Mesendoderm (in vitro differentiated cells): Measurements from ENCODE around the gene MLC1.

Source experiments
- DNase-seq: peaks from one replicate; pipeline ENCODE4 v3.0.0; 2013
- H2AK5ac ChIP-seq: 2 replicates; pipeline ENCODE4 v1.6.1; 2013; ENCODE audit warnings: low read length, inconsistent platforms
- H2BK120ac ChIP-seq: 2 replicates; pipeline ENCODE4 v1.6.1; 2013; ENCODE audit warnings: low read depth, mild to moderate bottlenecking, low read length, moderate library complexity, mixed read lengths
- H2BK15ac ChIP-seq: replicated peaks from 2 replicates; pipeline ENCODE4 v1.6.1; 2013; ENCODE audit warnings: low read depth, mild to moderate bottlenecking, moderate library complexity
- H2BK5ac ChIP-seq: 2 replicates; pipeline ENCODE4 v1.6.1; 2013; ENCODE audit warnings: low read length, inconsistent platforms
- H3K18ac ChIP-seq: 2 replicates; pipeline ENCODE4 v1.6.1; 2013; ENCODE audit warnings: mild to moderate bottlenecking, low read length, mixed read lengths
- H3K23ac ChIP-seq: one replicate; pipeline ENCODE4 v1.6.1; 2013; ENCODE audit warnings: low read length
- H3K27ac ChIP-seq: 2 replicates; pipeline ENCODE4 v1.5.1; 2013; ENCODE audit warnings: low read depth, mild to moderate bottlenecking, inconsistent platforms, low read length, moderate library complexity
- H3K27me3 ChIP-seq: 2 replicates; pipeline ENCODE4 v1.6.1; 2013; ENCODE audit warnings: low read length, control low read depth, mild to moderate bottlenecking, inconsistent platforms; ENCODE audit not compliant: insufficient read depth, poor library complexity
- H3K36me3 ChIP-seq: 2 replicates; pipeline ENCODE4 v1.6.1; 2013; ENCODE audit warnings: low read length, inconsistent platforms; ENCODE audit not compliant: control insufficient read depth, insufficient read depth
- H3K4ac ChIP-seq: one replicate; pipeline ENCODE4 v1.6.1; 2013; ENCODE audit warnings: low read depth, mild to moderate bottlenecking, low read length, moderate library complexity
- H3K4me1 ChIP-seq: 2 replicates; pipeline ENCODE4 v1.6.1; 2013; ENCODE audit warnings: low read depth, low read length, inconsistent platforms; ENCODE audit not compliant: control insufficient read depth
- H3K4me2 ChIP-seq: 2 replicates; pipeline ENCODE4 v1.6.1; 2013; ENCODE audit warnings: low read length
- H3K4me3 ChIP-seq: 2 replicates; pipeline ENCODE4 v1.5.1; 2013; ENCODE audit warnings: mild to moderate bottlenecking, low read length
- H3K56ac ChIP-seq: one replicate; pipeline ENCODE4 v1.6.1; 2013; ENCODE audit warnings: low read length
- H3K79me1 ChIP-seq: 2 replicates; pipeline ENCODE4 v1.6.1; 2013; ENCODE audit warnings: low read length, inconsistent platforms
- H3K79me2 ChIP-seq: 2 replicates; pipeline ENCODE4 v1.6.1; 2013; ENCODE audit warnings: mild to moderate bottlenecking, low read length; ENCODE audit not compliant: control insufficient read depth, insufficient read depth
- H3K9ac ChIP-seq: 2 replicates; pipeline ENCODE4 v1.6.1; 2013; ENCODE audit warnings: low read length, inconsistent platforms
- H4K5ac ChIP-seq: one replicate; pipeline ENCODE4 v1.6.1; 2013; ENCODE audit warnings: low read length
- H4K8ac ChIP-seq: one replicate; pipeline ENCODE4 v1.6.1; 2013; ENCODE audit warnings: low read depth, mild to moderate bottlenecking, control low read depth, low read length, moderate library complexity
- WGBS: extraction: QIAGEN DNeasy Blood & Tissue Kit; methylation state at CpG from one replicate; pipeline ENCODE4 v1.1.7; 2013; ENCODE audit warnings: low lambda C conversion rate, missing lambda C conversion rate; ENCODE audit not compliant: insufficient coverage; ENCODE audit errors: extremely low coverage; 5-methylcytosine and 5-hydroxymethylcytosine counted together

The MLC1 gene

DNA sequence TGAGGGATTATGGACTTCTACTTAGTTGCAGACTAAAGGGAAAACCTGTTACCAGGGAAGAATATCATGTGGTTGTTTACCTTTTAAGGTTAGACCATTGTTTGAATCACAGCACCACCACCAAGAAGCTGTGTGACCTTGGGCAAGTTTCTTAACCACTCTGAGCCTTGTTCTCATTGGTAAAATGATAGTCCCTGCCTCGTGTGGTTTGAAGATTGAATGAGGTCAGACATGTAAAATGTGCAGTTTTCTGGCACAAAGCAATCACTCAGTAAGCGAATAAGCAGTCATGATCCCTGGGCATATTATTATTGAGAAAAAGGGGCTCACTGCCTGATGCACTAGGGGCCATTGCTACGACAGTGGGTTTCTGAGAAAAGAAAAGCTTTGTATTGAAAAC is 32.9 kb upstream of the MLC1 start:
- Histone ChIP-seq H3K23ac (no peak overlapping the region), H3K4me3 (no peak overlapping the region), H4K8ac (no peak overlapping the region), H3K9ac (no peak overlapping the region), H3K56ac (no peak overlapping the region), H3K36me3 (no peaks in the 10 kb centered on the region), H3K18ac (no peak overlapping the region), H2BK5ac (no peak overlapping the region), H3K79me2 (no peaks in the 10 kb centered on the region), H2BK15ac (no peak overlapping the region), H3K27me3 (no peaks in the 10 kb centered on the region), H4K5ac (no peak overlapping the region), H3K27ac (no peak overlapping the region), H3K4me2 (no peak overlapping the region), H2BK120ac (no peak overlapping the region), H2AK5ac (no peak overlapping the region), H3K79me1 (no peaks in the 10 kb centered on the region), H3K4ac (no peak overlapping the region), H3K4me1 (no peaks in the 10 kb centered on the region)
- no CpG with 5 or more reads among the region's 3 CpGs for WGBS
- no peak for DNase-seq

DNA sequence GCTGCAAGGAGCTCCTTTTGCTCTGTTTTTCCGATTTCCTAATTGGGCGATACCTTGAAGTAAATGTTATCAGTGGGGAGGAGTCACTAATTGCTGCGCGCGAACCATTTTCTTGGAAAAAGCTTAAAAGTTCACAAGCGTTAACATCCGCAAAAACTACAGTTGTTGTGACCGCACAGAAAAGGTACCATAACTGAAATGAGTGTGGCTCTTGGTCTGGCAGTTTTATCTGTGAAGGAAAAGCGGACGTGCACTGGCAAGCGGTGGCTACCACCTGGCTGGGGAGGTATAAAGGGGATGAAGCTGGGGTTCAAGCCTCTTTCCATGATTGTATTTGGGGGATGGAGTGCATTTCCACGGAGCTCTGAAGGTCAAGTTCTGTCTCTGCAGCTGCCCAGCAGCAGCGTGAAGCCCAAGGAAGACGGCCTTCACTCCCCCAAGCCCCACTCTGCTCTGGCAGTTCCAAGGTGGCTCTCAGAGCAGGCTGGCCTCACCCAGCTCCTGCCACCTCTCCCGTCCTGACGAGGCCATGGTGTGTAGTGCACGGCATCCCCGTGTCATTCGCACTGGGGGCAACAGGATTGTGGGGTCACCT is 32.0 kb upstream of the MLC1 start:
- Histone ChIP-seq H4K8ac (no peak overlapping the region), H3K4me2 (no peak overlapping the region), H2BK120ac (no peak overlapping the region), H3K36me3 (no peaks in the 10 kb centered on the region), H3K79me2 (no peaks in the 10 kb centered on the region), H3K27ac (no peak overlapping the region), H3K27me3 (no peaks in the 10 kb centered on the region), H2BK5ac (no peak overlapping the region), H3K4ac (no peak overlapping the region), H3K4me3 (no peak overlapping the region), H3K18ac (no peak overlapping the region), H3K23ac (no peak overlapping the region), H3K9ac (no peak overlapping the region), H3K79me1 (no peaks in the 10 kb centered on the region), H3K56ac (no peak overlapping the region), H2AK5ac (no peak overlapping the region), H3K4me1 (no peaks in the 10 kb centered on the region), H2BK15ac (no peak overlapping the region), H4K5ac (no peak overlapping the region)
- no peak for DNase-seq
- WGBS, result no CpG with 5 or more reads among the region's 19 CpGs

DNA sequence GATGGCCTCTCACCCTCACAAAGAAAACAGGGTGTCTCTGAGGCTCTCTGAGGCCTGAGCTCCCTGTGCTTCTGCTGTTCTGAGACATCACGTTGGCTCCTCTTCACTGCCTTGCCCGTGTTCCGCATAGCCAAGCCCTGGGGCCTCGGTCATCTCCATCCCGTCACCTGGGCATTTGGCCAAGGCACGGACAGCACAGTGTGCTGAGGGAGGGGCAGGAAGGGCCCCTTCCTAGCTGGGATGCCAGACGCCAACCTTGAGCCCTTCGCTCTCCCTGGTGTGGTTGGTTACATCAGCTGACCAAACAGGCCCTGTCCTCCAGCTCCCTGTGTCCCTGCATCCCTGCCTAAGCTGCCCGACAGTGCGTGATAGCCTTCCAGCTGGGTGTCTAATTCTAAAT is 30.5 kb upstream of the MLC1 start:
- Histone ChIP-seq H3K27me3 (no peaks in the 10 kb centered on the region), H2BK120ac (no peak overlapping the region), H4K8ac (no peak overlapping the region), H3K4ac (no peak overlapping the region), H4K5ac (no peak overlapping the region), H2BK15ac (no peak overlapping the region), H3K18ac (no peak overlapping the region), H3K23ac (no peak overlapping the region), H3K4me3 (no peak overlapping the region), H3K9ac (no peak overlapping the region), H3K79me1 (no peaks in the 10 kb centered on the region), H2BK5ac (no peak overlapping the region), H2AK5ac (no peak overlapping the region), H3K56ac (no peak overlapping the region), H3K27ac (no peak overlapping the region), H3K36me3 (no peaks in the 10 kb centered on the region), H3K4me1 (no peaks in the 10 kb centered on the region), H3K79me2 (no peaks in the 10 kb centered on the region), H3K4me2 (no peak overlapping the region)
- DNase-seq, result no peak
- WGBS, result no CpG with 5 or more reads among the region's 10 CpGs

DNA sequence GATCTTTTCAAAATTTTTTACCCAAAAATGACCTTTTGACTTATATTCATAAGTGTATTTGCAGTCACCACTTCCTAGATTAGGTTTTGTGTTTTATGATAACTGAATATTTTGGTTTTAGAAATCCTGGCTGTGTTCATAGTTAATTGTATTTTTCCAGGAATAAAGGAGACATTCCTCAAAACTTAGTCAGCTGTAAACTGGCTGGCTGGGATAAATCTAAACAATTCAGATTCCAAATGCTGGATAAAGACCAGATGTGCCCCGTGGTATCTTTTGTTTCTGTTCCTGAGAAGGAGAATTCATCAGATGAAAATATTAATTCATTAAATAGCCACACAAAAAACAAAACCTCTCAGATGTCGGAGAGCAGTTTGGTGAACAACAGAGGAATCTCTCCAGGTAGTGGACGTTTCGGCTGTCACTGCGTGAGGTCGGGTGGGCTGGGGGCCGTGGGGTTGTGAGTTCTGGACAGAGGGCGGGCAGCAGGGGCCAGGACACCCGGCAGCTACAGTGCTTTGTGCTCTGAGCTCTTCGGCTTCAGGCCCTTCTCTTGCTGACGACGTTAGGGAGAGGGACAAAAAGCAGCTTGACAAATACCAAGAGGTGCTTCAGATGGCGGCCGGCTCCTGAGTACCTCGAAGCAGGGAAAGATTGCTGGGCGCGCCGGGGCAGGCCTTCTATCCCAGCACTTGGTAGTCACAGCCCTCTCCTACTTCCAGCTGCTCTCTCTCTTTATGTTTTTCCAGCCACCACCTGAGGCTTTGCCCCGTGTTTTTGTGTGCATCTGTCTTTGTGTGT is 29.2 kb upstream of the MLC1 start:
- no peak overlapping the region for H2BK15ac ChIP-seq
- no peaks in the 10 kb centered on the region for H3K36me3 ChIP-seq
- H3K4me1 ChIP-seq, result no peaks in the 10 kb centered on the region
- H2AK5ac ChIP-seq, result no peak overlapping the region
- H3K4me2 ChIP-seq, result no peak overlapping the region
- H4K5ac ChIP-seq, result no peak overlapping the region
- H3K56ac ChIP-seq, result no peak overlapping the region
- H3K4me3 ChIP-seq, result no peak overlapping the region
- H4K8ac ChIP-seq, result no peak overlapping the region
- no CpG with 5 or more reads among the region's 19 CpGs for WGBS
- no peak overlapping the region for H2BK120ac ChIP-seq
- no peak overlapping the region for H3K4ac ChIP-seq
- no peaks in the 10 kb centered on the region for H3K79me1 ChIP-seq
- H3K23ac ChIP-seq, result no peak overlapping the region
- H3K27me3 ChIP-seq, result no peaks in the 10 kb centered on the region
- H3K18ac ChIP-seq, result no peak overlapping the region
- H2BK5ac ChIP-seq, result no peak overlapping the region
- no peaks in the 10 kb centered on the region for H3K79me2 ChIP-seq
- H3K9ac ChIP-seq, result no peak overlapping the region
- no peak for DNase-seq
- no peak overlapping the region for H3K27ac ChIP-seq

DNA sequence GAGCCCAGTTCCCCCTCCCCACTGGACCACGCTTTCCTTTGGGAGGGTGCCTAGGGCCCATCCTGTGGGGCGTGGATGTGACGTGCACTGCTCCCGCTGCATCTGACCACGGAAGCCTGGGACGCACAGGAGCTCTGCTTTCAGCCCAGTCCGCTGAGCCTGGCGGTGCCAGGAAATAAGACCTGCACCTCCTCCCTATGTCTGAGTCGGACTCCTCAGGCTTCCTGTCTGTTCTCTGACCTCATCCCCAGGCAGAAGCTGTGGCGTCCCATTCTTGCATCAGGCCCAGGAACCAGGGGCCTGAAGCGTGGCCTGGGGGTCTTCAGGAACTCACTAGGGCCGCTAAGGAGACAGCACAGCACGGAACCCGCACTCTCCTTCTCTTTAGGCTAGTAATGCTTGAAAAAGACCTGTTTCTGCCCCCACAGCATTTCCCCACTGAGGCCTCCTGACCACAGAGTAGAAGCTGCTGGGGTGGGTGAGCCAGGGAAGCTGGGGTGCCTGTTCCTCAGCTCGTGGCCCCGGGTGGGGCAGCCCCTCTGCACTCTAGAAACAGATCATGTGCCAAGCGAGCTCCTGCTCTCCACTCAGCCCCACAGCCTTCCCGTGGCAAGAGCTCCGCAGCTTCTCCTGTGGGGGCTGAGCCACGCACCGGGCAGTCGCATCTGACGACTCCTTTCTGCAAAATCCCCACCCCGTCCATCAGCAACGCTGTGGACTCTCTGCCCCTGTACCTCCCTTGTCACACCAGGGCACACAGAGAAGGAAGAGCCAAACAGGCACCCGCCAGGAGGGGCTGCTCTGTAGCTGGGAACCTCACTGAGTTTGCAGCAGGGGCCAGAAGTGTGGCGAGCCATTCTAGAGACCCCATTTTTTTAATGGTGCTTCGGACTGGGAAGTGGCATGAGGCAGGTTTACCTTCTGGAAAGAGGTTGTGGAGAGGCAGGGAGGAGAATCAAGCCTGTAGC is 27.2 kb upstream of the MLC1 start:
- Histone ChIP-seq H4K8ac (no peak overlapping the region), H2BK15ac (no peak overlapping the region), H3K27me3 (no peaks in the 10 kb centered on the region), H3K23ac (no peak overlapping the region), H4K5ac (no peak overlapping the region), H2BK5ac (no peak overlapping the region), H2BK120ac (no peak overlapping the region), H3K4ac (no peak overlapping the region), H3K56ac (no peak overlapping the region), H3K4me2 (no peak overlapping the region), H3K27ac (no peak overlapping the region), H3K79me1 (no peaks in the 10 kb centered on the region), H3K9ac (no peak overlapping the region), H3K4me3 (no peak overlapping the region), H3K79me2 (no peaks in the 10 kb centered on the region), H3K36me3 (no peaks in the 10 kb centered on the region), H3K4me1 (no peaks in the 10 kb centered on the region), H2AK5ac (no peak overlapping the region), H3K18ac (no peak overlapping the region)
- peak; percentile 9 for DNase-seq
- WGBS, result no CpG with 5 or more reads among the region's 28 CpGs
